ENCODE data around the gene DDX1. TPM values are rescaled to one million over a fixed set of nuclear protein-coding genes. Genes with fewer than 3 reads are reported as not detected.

Gene DDX1
- total and polyA plus RNA-seq, 5 experiments from 2014 or later = 39.9 to 64.1 (median 57.7) TPM

GRCh38 chr2:15670981-15671380 lies 79.3 kb downstream of the DDX1 start:
- H3K4me3 Mint-ChIP-seq = no peak overlapping the region
- peaks cover 5 to 49% (median 19%) of the 10 kb centered on the region in 5 donors for H3K27me3 Mint-ChIP-seq
- POLR2A ChIA-PET = no interaction called here
- no peaks in the 10 kb centered on the region for H3K4me1 Mint-ChIP-seq
- H3K9me3 Mint-ChIP-seq = no peaks in the 10 kb centered on the region
- DNase-seq (no peak), ATAC-seq (no peak)
- no peak overlapping the region for H3K27ac Mint-ChIP-seq
- no peaks in the 10 kb centered on the region for H3K36me3 Mint-ChIP-seq

DNA sequence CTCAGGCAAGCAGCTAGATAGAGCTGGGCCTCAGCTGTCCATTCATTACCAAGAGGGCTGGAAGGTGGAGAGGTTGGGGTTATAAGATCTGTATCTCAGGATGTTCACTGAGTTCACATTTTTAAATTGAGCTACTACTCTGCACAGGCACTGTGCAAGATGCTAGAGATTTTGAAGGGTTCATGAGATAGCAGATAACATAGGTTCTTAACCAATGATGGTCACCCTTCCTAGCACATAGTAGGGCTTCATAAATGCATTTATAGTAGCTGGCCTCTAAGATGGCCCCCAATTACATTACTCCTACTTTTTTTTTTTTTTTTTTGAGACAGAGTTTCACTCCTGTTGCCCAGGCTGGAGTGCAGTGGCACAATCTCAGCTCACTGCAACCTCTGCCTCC lies 79.7 kb downstream of the DDX1 start:
- Mint-ChIP-seq H3K27me3 (peaks cover 5 to 46% (median 19%) of the 10 kb centered on the region in 5 donors), H3K4me3 (no peak overlapping the region), H3K9me3 (no peaks in the 10 kb centered on the region), H3K27ac (no peak overlapping the region), H3K4me1 (no peaks in the 10 kb centered on the region), H3K36me3 (no peaks in the 10 kb centered on the region)
- ATAC-seq = no peak
- POLR2A ChIA-PET = no interaction called here
- no peak for DNase-seq

DNA sequence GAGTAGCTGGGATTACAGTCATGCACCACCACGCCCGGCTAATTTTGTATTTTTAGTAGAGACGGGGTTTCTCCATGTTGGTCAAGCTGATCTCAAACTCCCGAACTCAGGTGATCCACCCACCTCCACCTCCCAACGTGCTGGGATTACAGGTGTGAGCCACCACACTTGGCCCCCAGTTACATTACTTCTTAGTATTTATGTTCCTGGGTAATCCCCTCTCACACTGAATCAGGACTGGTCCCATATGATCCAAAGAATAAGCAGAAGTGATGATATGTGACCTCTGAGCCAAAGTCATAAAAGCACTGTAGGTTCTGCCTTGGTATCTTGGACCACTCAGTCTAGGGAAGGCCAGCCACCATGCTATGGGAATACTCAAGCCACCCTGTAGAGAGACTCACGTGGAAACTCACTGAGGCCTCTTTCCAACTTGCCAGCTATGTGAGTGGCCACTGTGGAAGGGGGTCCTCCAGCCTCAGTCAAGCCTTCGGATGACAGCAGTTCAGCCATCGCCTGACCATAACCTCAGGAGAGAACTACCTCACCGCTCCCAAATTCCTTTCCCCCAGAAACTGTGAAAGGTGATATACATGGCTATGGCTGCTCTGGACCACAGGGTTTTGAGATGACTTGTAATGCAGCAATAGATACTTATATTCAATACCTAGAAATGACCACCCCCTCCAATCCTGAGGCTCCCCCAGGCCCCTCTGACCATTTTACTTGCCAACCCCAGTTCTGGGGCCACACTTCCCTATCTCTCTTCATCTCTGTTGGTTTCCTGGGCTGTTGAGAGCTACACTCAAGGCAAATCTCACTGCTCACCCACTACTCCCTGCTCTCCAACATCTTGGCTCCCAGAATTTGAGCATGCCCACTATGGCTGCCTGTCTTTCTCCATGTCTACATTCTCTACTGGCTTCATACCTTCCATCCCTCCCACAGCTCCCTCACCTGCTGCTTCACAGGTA lies 80.5 kb downstream of the DDX1 start:
- DNase-seq = no peak
- H3K27ac Mint-ChIP-seq = no peak overlapping the region
- ATAC-seq = no peak
- H3K4me3 Mint-ChIP-seq = no peak overlapping the region
- no peaks in the 10 kb centered on the region for H3K36me3 Mint-ChIP-seq
- H3K27me3 Mint-ChIP-seq = peaks cover 4 to 39% (median 18%) of the 10 kb centered on the region in 5 donors
- H3K9me3 Mint-ChIP-seq = no peaks in the 10 kb centered on the region
- no peaks in the 10 kb centered on the region for H3K4me1 Mint-ChIP-seq
- POLR2A ChIA-PET = no interaction called here

- H3K9me3 Mint-ChIP-seq = no peaks in the 10 kb centered on the region
- POLR2A ChIA-PET = no interaction called here
- no peaks in the 10 kb centered on the region for H3K36me3 Mint-ChIP-seq
- no peak overlapping the region for H3K27ac Mint-ChIP-seq
- DNase-seq (no peak), ATAC-seq (no peak)
- no peak overlapping the region for H3K4me3 Mint-ChIP-seq
- no peaks in the 10 kb centered on the region for H3K4me1 Mint-ChIP-seq
- H3K27me3 Mint-ChIP-seq = peaks cover 3 to 31% (median 18%) of the 10 kb centered on the region in 5 donors
Measured at GRCh38 chr2:15672961-15673918, 81.6 kb downstream of the DDX1 start.

DNA sequence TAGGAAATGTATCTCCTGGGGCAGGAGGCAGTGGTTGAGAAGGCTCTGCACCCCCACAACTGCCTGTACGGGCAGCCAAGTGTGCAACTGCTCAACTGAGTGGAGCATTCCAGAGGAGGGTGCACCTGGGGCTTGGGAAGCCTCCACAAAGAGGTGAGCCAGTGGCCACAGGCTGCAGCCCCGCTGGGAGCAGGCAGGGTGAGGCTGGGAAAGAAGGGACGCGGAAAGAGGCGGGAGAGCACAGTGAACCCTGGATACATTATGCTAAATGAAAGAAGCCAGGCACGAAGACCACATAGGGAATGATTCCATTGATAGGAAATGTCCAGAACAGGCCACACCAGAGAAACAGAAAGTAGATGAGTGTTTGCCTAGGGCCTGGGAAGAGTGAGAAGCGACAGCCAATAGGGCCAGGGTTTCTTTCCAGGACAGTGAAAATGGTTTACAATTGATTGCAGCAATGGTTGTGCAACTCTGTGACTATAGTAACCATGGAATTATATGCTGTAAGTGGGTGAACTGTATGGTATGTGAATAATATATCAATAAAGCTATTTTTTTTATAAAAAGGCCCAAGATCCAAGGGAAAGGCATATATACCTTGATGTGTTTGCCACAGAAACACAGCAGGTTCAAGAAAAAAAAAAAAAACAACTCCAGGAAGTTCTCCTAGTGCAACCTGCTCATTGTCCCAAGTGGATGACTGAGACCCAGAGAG lies 82.4 kb downstream of the DDX1 start:
- Mint-ChIP-seq H3K4me3 (no peak overlapping the region), H3K27me3 (peaks cover 3 to 31% (median 18%) of the 10 kb centered on the region in 5 donors)

DNA sequence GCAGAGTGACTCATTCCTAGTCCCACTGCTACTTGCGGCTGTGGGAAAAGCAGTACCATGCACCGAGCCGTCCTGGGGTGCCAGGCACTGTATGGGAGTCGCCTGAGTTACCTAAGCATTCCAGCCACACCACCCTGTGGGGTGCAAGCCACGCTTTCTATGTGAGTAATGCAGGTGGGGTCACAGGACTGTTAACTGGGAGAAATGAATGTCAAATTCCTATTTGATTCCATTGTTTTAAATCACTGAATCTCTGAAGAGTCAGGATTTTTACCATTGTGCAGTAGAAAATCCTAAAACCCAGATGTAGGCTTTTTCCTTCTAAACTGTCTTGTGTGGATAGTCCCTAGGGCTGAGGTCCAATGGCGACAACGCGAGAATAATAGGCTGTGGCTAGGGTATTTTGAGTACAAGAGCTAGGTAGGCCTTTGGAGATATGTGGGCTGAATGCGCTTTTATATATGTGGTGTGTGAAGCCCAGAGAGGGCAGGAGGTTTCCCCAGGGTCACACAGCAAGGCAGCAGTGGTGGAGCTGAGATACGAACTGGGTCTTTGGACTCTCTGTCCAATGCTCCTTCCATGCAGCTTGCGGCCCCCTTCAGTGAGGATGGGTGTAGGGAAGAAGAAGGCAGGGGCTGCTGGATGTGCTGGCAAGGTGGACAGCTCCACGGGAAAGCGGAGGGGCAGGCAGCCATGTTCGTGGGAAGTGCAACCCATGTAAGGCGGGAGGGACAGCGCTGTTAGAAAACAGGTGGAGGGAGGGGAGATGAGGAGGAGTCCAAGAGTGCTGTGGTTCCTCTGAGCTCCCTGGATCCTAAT lies 83.2 kb downstream of the DDX1 start:
- ATAC-seq = no peak

More for the DNA sequence above, 82.4 kb downstream of the DDX1 start:
- H3K9me3 Mint-ChIP-seq = no peaks in the 10 kb centered on the region
- DNase-seq (no peak), ATAC-seq (no peak)
- POLR2A ChIA-PET = no interaction called here
- no peak overlapping the region for H3K27ac Mint-ChIP-seq
- no peaks in the 10 kb centered on the region for H3K36me3 Mint-ChIP-seq
- H3K4me1 Mint-ChIP-seq = no peaks in the 10 kb centered on the region

GRCh38 chr2:15675456-15676195 lies 84.0 kb downstream of the DDX1 start:
- Mint-ChIP-seq H3K4me3 (no peak overlapping the region), H3K4me1 (no peaks in the 10 kb centered on the region), H3K9me3 (peaks cover 0 to 7% (median 0%) of the 10 kb centered on the region in 9 donors), H3K27me3 (peaks cover 3 to 31% (median 15%) of the 10 kb centered on the region in 5 donors), H3K27ac (no peak overlapping the region), H3K36me3 (no peaks in the 10 kb centered on the region)
- POLR2A ChIA-PET = no interaction called here
- ATAC-seq (no peak), DNase-seq (no peak)

More for the DNA sequence above, 83.2 kb downstream of the DDX1 start:
- Mint-ChIP-seq H3K36me3 (no peaks in the 10 kb centered on the region), H3K9me3 (peaks cover 0 to 7% (median 0%) of the 10 kb centered on the region in 9 donors), H3K4me1 (no peaks in the 10 kb centered on the region), H3K4me3 (no peak overlapping the region), H3K27ac (no peak overlapping the region), H3K27me3 (peaks cover 3 to 31% (median 18%) of the 10 kb centered on the region in 5 donors)
- POLR2A ChIA-PET = no interaction called here
- no peak for DNase-seq

DNA sequence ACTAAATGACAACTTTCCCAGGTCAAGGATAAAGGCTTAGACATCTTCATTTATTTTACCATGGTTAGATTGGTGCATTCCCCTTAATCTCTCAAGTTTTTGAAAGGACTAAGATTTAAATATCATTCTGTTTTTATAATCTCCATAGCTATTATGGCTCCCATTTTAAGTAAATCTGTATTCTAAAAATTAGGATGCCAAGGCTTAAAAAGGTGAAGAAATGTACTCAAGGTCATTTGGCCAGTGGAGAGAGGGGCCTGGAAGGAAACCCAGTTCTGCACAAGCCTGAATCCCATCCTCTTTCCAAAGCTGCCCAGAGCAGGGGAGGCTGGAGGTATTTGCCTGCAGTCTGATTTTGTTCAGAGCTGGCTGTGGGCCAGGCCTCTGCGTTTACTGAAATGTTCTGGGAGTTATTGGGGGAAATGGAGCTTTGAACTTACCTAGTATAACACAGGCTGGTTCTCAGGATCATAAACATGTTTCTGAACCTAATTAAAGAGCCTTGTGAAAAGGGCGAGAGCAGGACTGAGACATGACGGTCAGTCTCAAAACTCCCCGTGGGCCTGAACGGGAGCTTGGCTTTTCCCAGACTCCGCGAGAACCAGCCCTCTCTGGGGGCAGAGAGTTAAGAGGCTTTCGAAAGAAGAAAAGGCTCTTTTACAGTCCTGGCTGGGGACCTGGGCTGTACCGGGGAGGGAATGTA lies 85.6 kb downstream of the DDX1 start:
- DNase-seq = no peak
- H3K27me3 Mint-ChIP-seq = peaks cover 3 to 30% (median 15%) of the 10 kb centered on the region in 5 donors
- no peaks in the 10 kb centered on the region for H3K36me3 Mint-ChIP-seq
- ATAC-seq = no peak
- H3K4me1 Mint-ChIP-seq = no peaks in the 10 kb centered on the region
- POLR2A ChIA-PET = no interaction called here
- no peak overlapping the region for H3K27ac Mint-ChIP-seq
- peaks cover 0 to 7% (median 0%) of the 10 kb centered on the region in 9 donors for H3K9me3 Mint-ChIP-seq
- H3K4me3 Mint-ChIP-seq = no peak overlapping the region

- POLR2A ChIA-PET = no interaction called here
- peaks cover 0 to 7% (median 2%) of the 10 kb centered on the region in 9 donors for H3K9me3 Mint-ChIP-seq
- no peak overlapping the region for H3K27ac Mint-ChIP-seq
- no peaks in the 10 kb centered on the region for H3K36me3 Mint-ChIP-seq
- no peak for DNase-seq
- no peak for ATAC-seq
- H3K4me3 Mint-ChIP-seq = no peak overlapping the region
- no peaks in the 10 kb centered on the region for H3K4me1 Mint-ChIP-seq
- H3K27me3 Mint-ChIP-seq = peaks cover 0 to 19% (median 10%) of the 10 kb centered on the region in 5 donors
Measured at GRCh38 chr2:15678346-15678745, 86.7 kb downstream of the DDX1 start.

GRCh38 chr2:15678909-15679308 lies 87.2 kb downstream of the DDX1 start:
- no peaks in the 10 kb centered on the region for H3K36me3 Mint-ChIP-seq
- H3K9me3 Mint-ChIP-seq = peaks cover 0 to 7% (median 2%) of the 10 kb centered on the region in 9 donors
- ATAC-seq (no peak), DNase-seq (no peak)
- H3K27ac Mint-ChIP-seq = peak overlapping the region in 1 of 10 donors; percentile 18
- POLR2A ChIA-PET = no interaction called here
- no peaks in the 10 kb centered on the region for H3K4me1 Mint-ChIP-seq
- H3K4me3 Mint-ChIP-seq = no peak overlapping the region
- H3K27me3 Mint-ChIP-seq = peaks cover 0 to 14% (median 6%) of the 10 kb centered on the region in 5 donors
